GM12875 (cell line): ENCODE data around the gene ZNF30.
"Not testable (repeated sequence)": the region's sequence is repeated elsewhere in the genome, so short reads cannot be mapped to it uniquely, and the experiment has no call there.

ENCODE experiments used
- H3K4me3 ChIP-seq: one replicate; pipeline ENCODE4 v1.5.1; 2011; ENCODE audit warnings: low read depth, low read length, control low read depth
- TF ChIP-seq, protein P1 (sequence below): IDR thresholded peaks from 2 replicates; pipeline ENCODE4 v1.5.1; 2011; ENCODE audit warnings: low read depth, mild to moderate bottlenecking, control low read depth, inconsistent platforms, low read length, moderate library complexity, borderline replicate concordance; ENCODE audit not compliant: insufficient read depth

The ZNF30 gene

DNA sequence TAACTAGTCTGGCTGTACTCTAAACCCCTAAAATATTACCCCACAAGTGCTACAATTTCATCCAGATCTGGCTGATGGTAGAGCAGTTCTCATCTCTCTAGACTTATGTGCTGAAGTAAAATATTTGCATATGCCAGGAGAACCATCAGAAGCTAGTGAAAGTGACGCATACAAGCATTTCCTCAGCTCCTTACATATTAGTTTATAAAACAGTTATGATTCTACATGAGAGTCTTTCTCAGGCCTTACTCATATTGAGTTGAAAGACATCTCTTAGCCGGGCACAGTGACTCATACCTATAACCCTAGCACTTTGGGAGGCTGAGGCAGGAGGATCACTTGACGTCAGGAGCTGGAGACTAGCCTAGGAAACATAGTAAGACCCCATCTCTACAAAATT is 15.9 kb upstream of the ZNF30 start:
- TF ChIP-seq, protein P1, sequence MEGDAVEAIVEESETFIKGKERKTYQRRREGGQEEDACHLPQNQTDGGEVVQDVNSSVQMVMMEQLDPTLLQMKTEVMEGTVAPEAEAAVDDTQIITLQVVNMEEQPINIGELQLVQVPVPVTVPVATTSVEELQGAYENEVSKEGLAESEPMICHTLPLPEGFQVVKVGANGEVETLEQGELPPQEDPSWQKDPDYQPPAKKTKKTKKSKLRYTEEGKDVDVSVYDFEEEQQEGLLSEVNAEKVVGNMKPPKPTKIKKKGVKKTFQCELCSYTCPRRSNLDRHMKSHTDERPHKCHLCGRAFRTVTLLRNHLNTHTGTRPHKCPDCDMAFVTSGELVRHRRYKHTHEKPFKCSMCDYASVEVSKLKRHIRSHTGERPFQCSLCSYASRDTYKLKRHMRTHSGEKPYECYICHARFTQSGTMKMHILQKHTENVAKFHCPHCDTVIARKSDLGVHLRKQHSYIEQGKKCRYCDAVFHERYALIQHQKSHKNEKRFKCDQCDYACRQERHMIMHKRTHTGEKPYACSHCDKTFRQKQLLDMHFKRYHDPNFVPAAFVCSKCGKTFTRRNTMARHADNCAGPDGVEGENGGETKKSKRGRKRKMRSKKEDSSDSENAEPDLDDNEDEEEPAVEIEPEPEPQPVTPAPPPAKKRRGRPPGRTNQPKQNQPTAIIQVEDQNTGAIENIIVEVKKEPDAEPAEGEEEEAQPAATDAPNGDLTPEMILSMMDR = no peak
- no peak overlapping the region for H3K4me3 ChIP-seq

- H3K4me3 ChIP-seq = not testable (repeated sequence)
Observed at GRCh38 chr19:34917144-34917543, 9.6 kb upstream of the ZNF30 start.

- TF ChIP-seq, protein P1 = no peak
Observed at GRCh38 chr19:34918190-34918589, 8.5 kb upstream of the ZNF30 start.

DNA sequence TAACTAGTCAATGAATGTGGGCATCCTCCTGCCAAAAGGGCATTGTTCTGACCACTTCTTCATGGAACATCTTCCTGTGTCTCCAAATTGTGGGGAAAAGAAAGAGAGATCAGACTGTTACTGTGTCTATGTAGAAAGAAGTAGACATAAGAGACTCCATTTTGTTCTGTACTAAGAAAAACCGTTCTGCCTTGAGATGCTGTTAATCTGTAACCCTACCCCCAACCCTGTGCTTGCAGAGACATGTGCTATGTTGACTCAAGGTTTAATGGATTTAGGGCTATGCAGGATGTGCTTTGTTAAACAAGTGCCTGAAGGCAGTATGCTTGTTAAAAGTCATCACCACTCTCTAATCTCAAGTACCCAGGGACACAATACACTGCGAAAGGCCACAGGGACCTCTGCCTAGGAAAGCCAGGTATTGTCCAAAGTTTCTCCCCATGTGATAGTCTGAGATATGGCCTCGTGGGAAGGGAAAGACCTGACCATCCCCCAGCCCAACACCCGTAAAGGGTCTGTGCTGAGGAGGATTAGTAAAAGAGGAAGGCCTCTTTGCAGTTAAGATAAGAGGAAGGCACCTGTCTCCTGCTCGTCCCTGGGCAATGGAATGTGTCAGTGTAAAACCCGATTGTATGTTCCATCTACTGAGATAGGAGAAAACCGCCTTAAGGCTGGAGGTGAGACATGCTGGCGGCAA is 6.5 kb upstream of the ZNF30 start:
- H3K4me3 ChIP-seq = not testable (repeated sequence)

More at GRCh38 chr19:34918190-34918589, 8.5 kb upstream of the ZNF30 start:
- H3K4me3 ChIP-seq = no peak overlapping the region

GRCh38 chr19:34925278-34925855 is 1.3 kb upstream of the ZNF30 start:
- H3K4me3 ChIP-seq = no peak overlapping the region
- TF ChIP-seq, protein P1 = no peak

GRCh38 chr19:34926361-34926684 is 380 bp upstream of the ZNF30 start:
- TF ChIP-seq, protein P1 = no peak
- no peak overlapping the region for H3K4me3 ChIP-seq

- TF ChIP-seq, protein P1 = no peak
- H3K4me3 ChIP-seq = no peak overlapping the region
Observed at GRCh38 chr19:34932494-34932893, 5.8 kb downstream of the ZNF30 start.

GRCh38 chr19:34936184-34936583 is 9.5 kb downstream of the ZNF30 start:
- H3K4me3 ChIP-seq = no peak overlapping the region
- TF ChIP-seq, protein P1 = no peak
